Aorta (tissue), 5 donors: Measurements from ENCODE around the gene HMBS. TPM values are rescaled to one million over a fixed set of nuclear protein-coding genes. Genes with fewer than 3 reads are reported as not detected.
A peak's percentile ranks its signal among the peaks of the same experiment; 100 is the strongest.
"Not testable (repeated sequence)": the region's sequence is repeated elsewhere in the genome, so short reads cannot be mapped to it uniquely, and the experiment has no call there.

Experiments
- ATAC-seq: fragments of 200-7000 bp; cut with Tn5 transposase; one replicate; pipeline ENCODE4 v1.9.1; 2022; ENCODE audit warnings: moderate library complexity; ENCODE audit not compliant: low FRiP score
- DNase-seq, 2 donors: peaks; one replicate each; pipeline ENCODE4 v3.0.0-alpha.2; 2020
- H3K27ac ChIP-seq, 2 donors: one replicate each; pipeline ENCODE4 v1.5.1; 2013; ENCODE audit warnings: low read length in 2 of 2, mild to moderate bottlenecking in 2 of 2, moderate library complexity in 2 of 2, control low read depth in 1 of 2, inconsistent platforms in 1 of 2, low read depth in 1 of 2
- H3K27me3 ChIP-seq, 2 donors: one replicate each; pipeline ENCODE4 v1.6.1; 2013; ENCODE audit warnings: control low read depth in 1 of 2, low read length in 1 of 2, mild to moderate bottlenecking in 1 of 2, moderate library complexity in 1 of 2; ENCODE audit not compliant: insufficient read depth in 2 of 2, control insufficient read depth in 1 of 2
- H3K36me3 ChIP-seq, 2 donors: one replicate each; pipeline ENCODE4 v1.6.1; 2013; ENCODE audit warnings: control low read depth in 1 of 2, low read length in 1 of 2, mild to moderate bottlenecking in 1 of 2; ENCODE audit not compliant: insufficient read depth in 2 of 2, control insufficient read depth in 1 of 2
- H3K4me1 ChIP-seq, 2 donors: one replicate each; pipeline ENCODE4 v1.6.1; 2013; ENCODE audit warnings: low read length in 2 of 2, control low read depth in 1 of 2, mild to moderate bottlenecking in 1 of 2, moderate library complexity in 1 of 2; ENCODE audit not compliant: insufficient read depth in 2 of 2, control insufficient read depth in 1 of 2
- H3K4me3 ChIP-seq, 2 donors: one replicate each; pipeline ENCODE4 v1.5.1; 2013; ENCODE audit warnings: low read length in 2 of 2, control low read depth in 1 of 2, mild to moderate bottlenecking in 1 of 2
- H3K9me3 ChIP-seq: one replicate; pipeline ENCODE4 v1.6.1; 2013; ENCODE audit warnings: mild to moderate bottlenecking, low read length; ENCODE audit not compliant: control insufficient read depth
- WGBS, 2 donors: extraction: QIAGEN DNeasy Blood & Tissue Kit; methylation state at CpG; one replicate each; pipeline ENCODE4 v1.1.7; 2013; 5-methylcytosine and 5-hydroxymethylcytosine counted together
- intact Hi-C, 2 donors: fragments of 100-400 bp; cut with DNase I; formaldehyde crosslinking; loops; one replicate each; pipeline versions ENCODE4 v1.14.2 to v1.15.0; 2022
- polyA plus RNA-seq, 2 donors: library from polyadenylated mRNA; stranded (reverse); fragments of 200-250 nt; gene quantifications; one replicate each; pipeline ENCODE4 v1.2.3, GENCODE V29; 2013
- total RNA-seq, 2 donors: library from RNA; stranded (reverse); fragmentation: NEBNext Ultra II Directional; extraction: Animal tissue kit (Norgen Biotek cat#: 25700); gene quantifications; one replicate each; pipeline ENCODE4 v1.2.1, GENCODE V29; 2021
- donor health status: healthy with polysubstance abuse.
- donor health status: Bipolar disorder and iron deficiency.
- donor health status: DM: no; HTN: no; CAD: no.
- donor health status: DM: no; HTN: no; CAD: no.
- donor health status: DM: yes; HTN: yes; CAD: no.

Gene HMBS
- total and polyA plus RNA-seq, 4 donors, result 4.4 to 9.2 (median 7.5) TPM

GRCh38 chr11:119059128-119059527 is 25.6 kb upstream of the HMBS start:
- H3K4me3 ChIP-seq, DNase-seq, H3K9me3 ChIP-seq, intact Hi-C loops, H3K4me1 ChIP-seq, H3K27me3 ChIP-seq, H3K36me3 ChIP-seq, ATAC-seq, H3K27ac ChIP-seq: not testable (repeated sequence)
- 86 to 90% methylated on average over 19 to 31 of the region's 35 CpGs for WGBS, 2 donors

- H3K4me1 ChIP-seq, result no peaks in the 10 kb centered on the region
- no peak overlapping the region for H3K4me3 ChIP-seq
- H3K36me3 ChIP-seq, result no peaks in the 10 kb centered on the region
- DNase-seq (no peak), ATAC-seq (no peak)
- WGBS, 2 donors, result 90 to 92% methylated on average over 3 of the region's 3 CpGs
- intact Hi-C loops, result no loop called here
- no peak overlapping the region for H3K27ac ChIP-seq
- no peaks in the 10 kb centered on the region for H3K27me3 ChIP-seq
- H3K9me3 ChIP-seq, result no peaks in the 10 kb centered on the region
Observed at GRCh38 chr11:119061256-119061655, 23.4 kb upstream of the HMBS start.

GRCh38 chr11:119062779-119063178 is 21.9 kb upstream of the HMBS start:
- intact Hi-C loops, result no loop called here
- H3K9me3 ChIP-seq, result no peaks in the 10 kb centered on the region
- peak overlapping the region in 1 of 2 donors; percentile 38 for H3K27ac ChIP-seq
- WGBS, 2 donors, result 25 to 28% methylated on average over 5 of the region's 5 CpGs
- DNase-seq (peak; percentile 68 to 80), ATAC-seq (no peak)
- H3K36me3 ChIP-seq, result no peaks in the 10 kb centered on the region
- no peak overlapping the region for H3K4me3 ChIP-seq
- H3K4me1 ChIP-seq, result no peaks in the 10 kb centered on the region
- no peaks in the 10 kb centered on the region for H3K27me3 ChIP-seq

- no peaks in the 10 kb centered on the region for H3K4me1 ChIP-seq
- no peak overlapping the region for H3K27ac ChIP-seq
- no peak overlapping the region for H3K4me3 ChIP-seq
- 63 to 70% methylated on average over 4 of the region's 4 CpGs for WGBS, 2 donors
- peaks cover 1 to 2% of the 10 kb centered on the region in 2 donors for H3K36me3 ChIP-seq
- intact Hi-C loops, result loop anchor here in 1 of 2 donors (5.0 kb wide), 1 partner anchor 38 kb away; no protein-coding TSS in a partner anchor
- ATAC-seq, result no peak
- DNase-seq, result no peak
- H3K9me3 ChIP-seq, result no peaks in the 10 kb centered on the region
- no peaks in the 10 kb centered on the region for H3K27me3 ChIP-seq
Observed at GRCh38 chr11:119065369-119065768, 19.3 kb upstream of the HMBS start.

GRCh38 chr11:119067371-119068222 is 17.1 kb upstream of the HMBS start, which contains the start of gene VPS11:
VPS11 (plus strand) TSS chr11:119067818; CDS start chr11:119067824, 6 bp downstream.
- peaks cover 2 to 6% of the 10 kb centered on the region in 2 donors for H3K36me3 ChIP-seq
- no peaks in the 10 kb centered on the region for H3K4me1 ChIP-seq
- intact Hi-C loops, result loop anchor here in 1 of 2 donors (5.0 kb wide), 1 partner anchor 40 kb away; no protein-coding TSS in a partner anchor
- no peaks in the 10 kb centered on the region for H3K9me3 ChIP-seq
- WGBS, 2 donors, result 0% methylated on average over 47 to 49 of the region's 49 CpGs
- H3K4me3 ChIP-seq, result peak within 1 kb of the TSS; percentile 78 to 99
- peak within 1 kb of the TSS; percentile 28 to 92 for H3K27ac ChIP-seq
- H3K27me3 ChIP-seq, result no peaks in the 10 kb centered on the region
- DNase-seq, result peak; percentile 99
- peak; percentile 97 for ATAC-seq

GRCh38 chr11:119077839-119078238 is 6.8 kb upstream of the HMBS start:
- no peak overlapping the region for H3K27ac ChIP-seq
- no peaks in the 10 kb centered on the region for H3K27me3 ChIP-seq
- ATAC-seq, result no peak
- H3K9me3 ChIP-seq, result no peaks in the 10 kb centered on the region
- peak in 1 of 2 donors; percentile 7 for DNase-seq
- no peaks in the 10 kb centered on the region for H3K4me1 ChIP-seq
- no peak overlapping the region for H3K4me3 ChIP-seq
- intact Hi-C loops, result no loop called here
- WGBS, 2 donors, result 92 to 95% methylated on average over 11 of the region's 11 CpGs
- peaks cover 6 to 21% of the 10 kb centered on the region in 2 donors for H3K36me3 ChIP-seq

- ATAC-seq (no peak), DNase-seq (peak in 1 of 2 donors; percentile 54)
- no peak overlapping the region for H3K4me3 ChIP-seq
- WGBS, 2 donors, result 88 to 90% methylated on average over 19 of the region's 19 CpGs
- no peaks in the 10 kb centered on the region for H3K27me3 ChIP-seq
- no peaks in the 10 kb centered on the region for H3K9me3 ChIP-seq
- intact Hi-C loops, result no loop called here
- H3K27ac ChIP-seq, result no peak overlapping the region
- peaks cover 6 to 18% of the 10 kb centered on the region in 2 donors for H3K36me3 ChIP-seq
- no peaks in the 10 kb centered on the region for H3K4me1 ChIP-seq
Observed at GRCh38 chr11:119078675-119079420, 5.8 kb upstream of the HMBS start.

- intact Hi-C loops, result no loop called here
- Histone ChIP-seq H3K27ac (no peak overlapping the region), H3K36me3 (peaks cover 4 to 17% of the 10 kb centered on the region in 2 donors), H3K9me3 (no peaks in the 10 kb centered on the region), H3K4me3 (no peak overlapping the region), H3K4me1 (no peaks in the 10 kb centered on the region), H3K27me3 (no peaks in the 10 kb centered on the region)
- ATAC-seq (no peak), DNase-seq (peak in 1 of 2 donors; percentile 26)
- WGBS, 2 donors, result 76 to 78% methylated on average over 7 of the region's 7 CpGs
Observed at GRCh38 chr11:119081682-119082260, 2.9 kb upstream of the HMBS start.
